HG02840 (cell line): ENCODE results near the gene DNAH1.

Experiments
- ATAC-seq: cut with Tn5 transposase; IDR thresholded peaks from one replicate; pipeline ENCODE4 v1.9.1; 2021; ENCODE audit warnings: mild to moderate bottlenecking, moderate library complexity, moderate number of reproducible peaks; ENCODE audit not compliant: unreplicated experiment, low FRiP score

Gene DNAH1

GRCh38 chr3:52355526-52355925 lies 39.4 kb downstream of the DNAH1 start:
- no peak for ATAC-seq

DNA sequence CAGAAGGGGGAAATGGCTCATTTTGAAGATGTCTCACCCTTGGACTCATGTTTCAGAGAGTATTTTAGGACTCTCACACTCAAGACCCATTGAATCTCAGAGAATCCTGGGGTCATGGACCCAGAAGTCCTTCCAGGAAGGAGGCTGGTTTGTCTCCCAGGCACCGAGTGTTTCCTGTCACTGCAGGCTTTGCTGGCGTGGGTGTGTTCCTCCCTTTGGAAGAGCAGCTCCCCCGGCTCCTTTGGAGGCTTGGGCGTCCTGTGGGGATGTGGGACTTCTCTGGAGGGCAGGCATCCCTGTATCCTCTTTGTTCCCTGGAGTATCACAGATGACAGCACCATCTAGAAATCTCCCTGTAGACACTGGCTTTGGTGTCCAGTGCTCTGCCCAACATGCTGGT lies 40.0 kb downstream of the DNAH1 start:
- ATAC-seq, result no peak

DNA sequence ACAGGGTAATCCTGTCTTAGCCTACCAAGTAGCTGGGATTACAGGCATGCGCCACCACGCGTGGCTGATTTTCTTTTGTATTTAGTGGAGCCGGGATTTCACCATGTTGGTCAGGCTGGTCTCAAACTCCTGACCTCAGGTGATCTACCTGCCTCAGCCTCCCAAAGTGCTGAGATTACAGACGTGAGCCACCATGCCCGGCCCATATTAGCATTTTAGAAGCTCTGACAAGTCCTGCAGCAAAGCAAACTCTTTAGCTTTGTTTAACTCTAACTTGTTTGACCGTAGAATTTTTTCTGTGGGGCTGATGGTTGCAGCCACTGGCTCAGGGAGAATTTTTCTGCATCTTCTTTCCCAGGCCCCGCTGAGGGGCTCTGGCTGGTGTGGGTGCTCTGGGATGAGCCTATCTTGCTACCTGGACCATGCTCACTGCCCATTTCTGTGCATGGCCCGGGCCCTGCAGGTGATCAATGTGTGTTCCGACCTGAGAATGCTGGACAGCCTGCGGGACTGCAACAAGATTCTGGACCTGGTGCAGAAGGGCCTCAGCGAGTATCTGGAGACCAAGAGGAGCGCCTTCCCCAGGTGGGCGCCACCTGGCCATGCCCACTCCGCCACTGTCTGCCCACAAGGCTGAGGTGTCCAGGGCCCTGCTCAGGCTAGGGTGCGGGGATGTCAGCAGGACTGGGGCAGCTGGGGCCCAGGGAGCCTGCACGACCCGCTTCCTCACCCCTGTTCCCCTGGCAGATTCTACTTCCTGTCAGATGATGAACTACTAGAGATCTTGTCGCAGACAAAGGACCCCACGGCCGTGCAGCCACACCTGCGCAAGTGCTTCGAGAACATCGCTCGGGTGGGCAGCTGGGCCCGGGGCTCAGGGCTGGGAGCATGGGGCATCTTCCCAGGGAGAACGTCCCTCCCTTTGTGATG lies 41.3 kb downstream of the DNAH1 start:
- ATAC-seq, result no peak

DNA sequence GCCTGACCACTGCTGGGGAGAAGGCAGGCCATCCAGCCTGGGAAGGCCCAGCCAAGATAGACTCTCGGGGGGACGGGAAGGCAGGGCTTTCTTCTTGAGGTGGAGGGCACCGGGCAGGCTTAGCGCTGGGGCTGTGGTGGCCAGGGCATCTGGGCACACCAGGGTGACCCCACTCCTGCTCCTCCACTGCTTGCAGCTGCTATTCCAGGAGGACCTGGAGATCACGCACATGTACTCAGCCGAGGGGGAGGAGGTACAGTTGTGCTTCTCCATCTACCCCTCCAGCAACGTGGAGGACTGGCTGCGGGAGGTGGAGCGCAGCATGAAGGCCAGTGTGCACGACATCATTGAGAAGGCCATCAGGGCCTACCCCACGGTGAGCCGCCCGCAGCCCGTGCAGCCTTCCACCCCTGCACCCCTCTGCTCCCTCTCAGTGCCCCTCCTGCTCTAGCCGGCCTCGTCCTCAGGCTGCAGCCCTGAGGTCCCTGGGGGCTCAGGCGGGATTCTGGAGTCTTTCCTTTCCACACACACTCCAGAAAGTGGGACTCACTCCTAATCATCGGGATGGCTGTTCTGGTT lies 42.3 kb downstream of the DNAH1 start:
- no peak for ATAC-seq

GRCh38 chr3:52359116-52359855 lies 43.2 kb downstream of the DNAH1 start:
- no peak for ATAC-seq

- ATAC-seq, result no peak
Observed at GRCh38 chr3:52361011-52361410, 44.9 kb downstream of the DNAH1 start.

DNA sequence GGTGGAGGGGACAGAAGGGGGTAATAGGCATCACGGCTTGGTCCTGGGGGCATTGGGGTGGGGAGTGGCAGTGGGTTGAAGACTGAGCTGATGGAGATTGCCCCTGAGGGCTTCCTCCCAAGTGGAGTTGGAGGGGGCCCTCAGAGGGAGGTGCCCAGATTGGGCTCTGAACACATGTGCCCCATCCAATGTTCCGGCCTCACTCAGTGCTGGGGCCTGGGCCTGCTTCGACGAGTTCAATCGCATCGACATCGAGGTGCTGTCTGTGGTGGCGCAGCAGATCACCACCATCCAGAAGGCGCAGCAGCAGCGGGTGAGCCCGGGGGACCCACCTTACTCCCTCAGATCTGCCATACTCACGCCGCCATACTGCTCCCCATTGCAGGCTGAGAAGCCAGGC lies 45.3 kb downstream of the DNAH1 start:
- no peak for ATAC-seq

- ATAC-seq, result no peak
Observed at GRCh38 chr3:52361898-52362297, 45.8 kb downstream of the DNAH1 start.

DNA sequence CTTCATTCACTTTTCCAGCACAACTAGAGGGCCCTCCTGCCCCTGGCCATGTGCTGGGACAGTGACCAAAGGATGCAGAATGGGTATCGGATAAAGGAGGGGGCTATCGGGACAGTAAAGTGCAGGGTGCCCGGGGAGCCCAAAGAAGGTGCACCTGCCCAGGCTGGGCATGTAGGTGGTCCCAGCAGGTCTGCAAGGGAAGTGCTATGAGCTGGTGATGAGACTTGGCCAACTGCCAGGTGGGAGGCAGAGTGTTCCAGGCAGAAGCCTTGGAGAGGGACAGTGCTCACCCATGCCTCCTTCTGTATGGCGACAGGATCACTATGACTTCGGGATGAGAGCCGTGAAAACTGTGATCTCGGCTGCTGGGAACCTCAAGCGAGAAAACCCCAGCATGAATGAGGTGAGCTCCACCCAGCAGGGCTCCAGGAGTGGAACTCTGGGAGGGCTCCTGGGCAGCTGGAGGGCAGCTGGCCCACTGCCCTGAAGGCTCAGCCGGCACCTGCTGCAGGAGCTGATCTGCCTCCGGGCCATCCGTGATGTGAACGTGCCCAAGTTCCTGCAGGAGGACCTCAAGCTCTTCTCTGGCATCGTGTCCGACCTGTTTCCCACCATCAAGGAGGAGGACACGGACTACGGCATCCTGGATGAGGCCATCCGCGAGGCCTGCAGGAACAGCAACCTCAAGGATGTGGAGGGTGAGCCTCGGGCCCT lies 48.4 kb downstream of the DNAH1 start:
- no peak for ATAC-seq

DNA sequence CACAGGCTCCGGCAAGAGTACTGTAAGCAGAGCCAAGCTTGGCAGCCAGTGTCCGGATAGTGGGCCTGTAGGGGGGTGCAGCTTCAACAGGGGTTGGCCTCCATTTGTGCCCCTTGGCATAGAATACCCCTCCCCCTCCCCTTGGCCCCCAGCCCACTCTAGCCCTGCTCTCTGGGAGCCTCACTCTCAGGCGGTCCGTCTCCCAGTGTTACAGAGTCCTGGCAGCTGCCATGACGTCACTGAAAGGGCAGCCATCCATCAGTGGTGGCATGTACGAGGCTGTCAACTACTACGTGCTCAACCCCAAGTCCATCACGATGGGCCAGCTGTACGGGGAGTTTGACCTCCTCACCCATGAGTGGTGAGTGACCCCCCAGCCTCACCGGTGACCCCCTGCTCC lies 50.4 kb downstream of the DNAH1 start:
- ATAC-seq, result no peak

DNA sequence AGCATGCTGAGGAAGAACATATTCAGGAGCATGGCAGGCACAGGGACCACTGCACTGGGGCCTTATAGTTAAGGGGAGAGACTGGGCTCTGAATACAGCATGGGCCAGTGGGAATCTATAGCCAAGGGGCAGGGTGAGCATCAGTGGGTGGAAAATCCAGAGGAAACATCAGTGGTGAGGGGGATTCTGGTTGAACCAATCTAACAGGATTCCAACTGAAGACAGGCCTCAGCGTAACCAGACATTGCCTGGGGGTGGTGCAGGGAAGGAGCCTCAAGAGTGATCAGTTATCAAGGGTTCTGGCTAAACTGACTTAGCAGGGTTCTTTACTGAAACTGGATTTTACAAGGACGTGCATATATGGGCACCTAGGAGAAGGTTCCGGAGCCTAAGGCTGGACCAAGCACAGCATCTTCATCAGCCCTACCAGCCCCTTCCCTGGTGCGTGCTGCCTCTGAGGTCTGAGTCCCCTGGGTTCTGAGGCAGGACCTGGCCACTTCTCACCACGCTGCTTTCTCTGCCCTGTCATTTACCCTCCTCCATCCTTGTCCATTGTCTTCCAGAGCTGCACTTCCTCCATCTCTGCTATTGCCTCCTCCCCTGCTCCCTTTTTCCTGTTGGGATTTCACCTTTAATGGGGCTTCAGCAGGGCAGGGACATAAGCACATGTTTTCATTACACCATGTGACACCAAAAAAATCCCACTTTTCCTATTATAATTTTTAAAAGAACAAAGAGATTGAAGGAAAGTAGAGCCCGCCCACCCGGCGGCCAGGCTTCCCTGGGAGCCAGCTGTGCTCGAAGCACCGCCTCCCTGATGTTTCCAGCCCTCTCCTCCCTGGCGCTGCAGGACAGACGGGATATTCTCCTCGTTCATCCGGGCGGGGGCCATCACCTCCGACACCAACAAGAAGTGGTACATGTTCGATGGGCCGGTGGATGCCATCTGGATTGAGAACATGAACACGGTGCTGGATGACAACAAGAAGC lies 52.1 kb downstream of the DNAH1 start:
- ATAC-seq, result no peak

DNA sequence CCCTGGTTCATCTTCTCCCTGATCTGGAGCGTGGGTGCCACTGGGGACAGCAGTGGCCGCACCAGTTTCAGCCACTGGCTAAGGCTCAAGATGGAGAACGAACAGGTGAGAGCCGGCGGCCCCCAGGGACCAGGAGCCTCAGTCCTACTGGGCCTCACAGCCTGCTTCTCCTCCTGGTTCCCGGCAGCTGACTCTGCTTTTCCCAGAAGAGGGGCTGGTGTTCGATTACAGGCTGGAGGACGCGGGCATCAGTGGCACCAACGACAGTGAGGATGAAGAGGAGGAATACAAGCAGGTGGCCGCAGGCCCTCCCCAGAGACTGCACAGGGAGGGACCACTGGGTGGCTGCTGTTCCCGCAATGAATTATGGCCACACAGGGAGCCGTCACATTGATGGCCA lies 54.4 kb downstream of the DNAH1 start:
- ATAC-seq, result no peak

DNA sequence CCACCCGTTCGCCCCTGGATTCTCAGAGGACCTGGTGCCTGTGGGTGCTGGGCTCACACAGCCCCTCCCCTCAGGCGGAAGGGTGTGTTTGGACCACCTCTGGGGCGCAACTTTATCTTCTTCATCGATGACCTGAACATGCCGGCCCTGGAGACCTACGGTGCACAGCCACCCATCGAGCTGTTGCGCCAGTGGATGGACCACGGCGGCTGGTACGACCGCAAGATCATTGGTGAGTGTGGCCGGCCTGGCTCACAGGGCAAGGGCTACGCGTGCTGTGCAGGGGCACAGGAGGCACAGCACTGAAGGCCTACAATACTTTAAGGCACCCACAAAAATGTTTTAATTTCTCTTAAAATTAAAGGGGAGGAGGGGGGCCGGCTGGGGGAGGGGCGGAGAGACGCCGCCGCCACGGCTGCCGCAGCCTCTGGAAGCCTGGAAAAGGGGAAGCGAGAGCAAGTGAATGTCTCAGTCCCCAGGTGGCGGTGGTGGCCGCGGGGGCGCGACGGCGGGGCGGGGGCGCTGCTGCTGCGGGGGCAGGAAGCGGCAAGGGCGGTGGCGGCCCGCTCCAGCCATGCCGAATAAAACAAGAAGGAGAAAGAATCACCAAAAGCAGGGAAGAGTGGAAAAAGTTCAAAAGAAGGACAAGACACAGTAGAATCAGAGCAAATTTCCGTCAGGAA lies 56.8 kb downstream of the DNAH1 start:
- ATAC-seq, result no peak

- no peak for ATAC-seq
Observed at GRCh38 chr3:52373676-52374075, 57.6 kb downstream of the DNAH1 start.

- no peak for ATAC-seq
Observed at GRCh38 chr3:52374173-52374572, 58.1 kb downstream of the DNAH1 start.

DNA sequence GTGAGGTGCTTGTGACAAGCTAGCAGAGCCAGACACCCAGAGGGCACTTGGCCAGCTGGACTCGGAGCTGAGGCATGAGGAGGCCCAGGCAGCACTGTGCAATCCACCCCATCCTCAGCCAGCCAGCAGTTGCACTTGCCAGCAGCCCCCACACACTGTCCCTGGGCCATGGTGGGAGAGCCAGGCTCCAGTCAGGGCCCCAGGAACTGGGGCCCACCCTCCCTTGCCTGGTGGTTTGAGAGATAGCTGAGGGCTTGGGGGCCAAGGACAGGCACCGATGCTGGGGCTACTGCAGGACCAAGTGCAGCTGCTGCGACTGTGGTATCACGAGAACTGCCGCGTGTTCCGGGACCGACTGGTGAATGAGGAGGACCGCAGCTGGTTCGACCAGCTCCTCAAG lies 63.5 kb downstream of the DNAH1 start:
- no peak for ATAC-seq

DNA sequence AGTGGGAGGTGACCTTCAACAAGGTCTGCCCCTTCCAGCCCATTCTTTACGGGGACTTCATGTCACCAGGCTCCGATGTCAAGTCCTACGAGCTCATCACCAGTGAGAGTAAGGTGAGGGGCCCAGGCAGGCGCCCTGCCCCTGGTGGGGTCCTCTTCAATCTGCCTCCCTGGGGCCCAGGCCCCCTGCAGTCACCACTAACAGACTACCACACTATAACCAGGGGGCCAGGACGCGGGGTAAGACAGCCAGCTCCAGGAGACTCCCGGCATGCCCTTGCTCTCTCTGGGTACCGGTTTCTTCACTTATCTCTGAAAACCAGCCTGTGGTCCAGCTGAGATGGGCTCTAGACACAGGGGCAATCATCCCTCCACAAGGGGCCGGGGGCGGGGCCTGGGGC lies 63.9 kb downstream of the DNAH1 start:
- no peak for ATAC-seq

DNA sequence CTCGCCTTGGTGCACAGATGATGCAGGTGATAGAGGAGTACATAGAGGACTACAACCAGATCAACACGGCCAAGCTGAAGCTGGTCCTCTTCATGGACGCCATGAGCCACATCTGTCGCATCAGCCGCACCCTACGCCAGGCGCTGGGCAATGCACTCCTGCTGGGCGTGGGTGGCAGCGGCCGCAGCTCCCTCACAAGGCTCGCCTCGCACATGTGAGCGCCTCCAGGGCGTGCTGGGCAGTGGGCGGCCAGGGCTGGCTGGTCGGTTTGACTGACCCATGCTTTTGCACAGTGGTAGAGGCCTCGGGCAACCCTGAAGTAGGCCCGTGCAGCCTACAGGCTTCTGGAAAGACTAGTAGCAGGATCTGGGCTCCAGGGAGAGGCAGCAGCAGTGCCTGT lies 65.5 kb downstream of the DNAH1 start:
- ATAC-seq, result no peak

- ATAC-seq, result no peak
Observed at GRCh38 chr3:52383446-52383845, 67.3 kb downstream of the DNAH1 start.
